Measurements from ENCODE around the gene HDAC9.

GRCh38 chr7:18536486-18536885, 40.9 kb downstream of the HDAC9 start:
- TF ChIP-seq CTCF (IDR thresholded peaks at IDR 0.05; ENCODE audit: insufficient read depth, low read length, poor library complexity, severe bottlenecking): no peak
- TF ChIP-seq EZH2phosphoT487 (conservative IDR thresholded peaks at IDR 0.05; ENCODE audit: low read length): no peak
